Adrenal gland (tissue), 5 donors: ENCODE results near the gene FOSB.

ENCODE experiments used
- CTCF ChIP-seq, 6 experiments: fragments of 450-650 bp in 4 of 6; fragments of 200-600 bp in 2 of 6; sonication (generic) in 1 of 6; IDR thresholded peaks; 1 replicate in 5 of 6; 2 replicates in 1 of 6; pipeline versions ENCODE4 v1.5.1 to v1.8.0; 2016 to 2021; ENCODE audit warnings: antibody characterized with exemption in 6 of 6, mild to moderate bottlenecking in 2 of 6, moderate library complexity in 1 of 6
- POLR2A ChIP-seq, 2 donors: fragments of 450-650 bp; IDR thresholded peaks; one replicate each; pipeline ENCODE4 v1.6.1; 2017; ENCODE audit warnings: antibody characterized with exemption in 2 of 2, mild to moderate bottlenecking in 2 of 2, moderate library complexity in 1 of 2
- donor health status: DM: no; HTN: no; CAD: no.

- TF ChIP-seq CTCF (IDR thresholded peaks at IDR 0.05) = no peak
- TF ChIP-seq POLR2A (IDR thresholded peaks at IDR 0.05) = no peak
Measured at GRCh38 chr19:45469945-45470761, 2.4 kb downstream of the FOSB start.
